NCI-H526 treated with DMSO at 0.1 percent for 48 hours (cell line): ENCODE results near the gene NFIA.

ENCODE experiments used
- DNase-seq: peaks from one replicate; lab custom pipeline; 2025; lab: John Stamatoyannopoulos, UW

NFIA gene

DNA sequence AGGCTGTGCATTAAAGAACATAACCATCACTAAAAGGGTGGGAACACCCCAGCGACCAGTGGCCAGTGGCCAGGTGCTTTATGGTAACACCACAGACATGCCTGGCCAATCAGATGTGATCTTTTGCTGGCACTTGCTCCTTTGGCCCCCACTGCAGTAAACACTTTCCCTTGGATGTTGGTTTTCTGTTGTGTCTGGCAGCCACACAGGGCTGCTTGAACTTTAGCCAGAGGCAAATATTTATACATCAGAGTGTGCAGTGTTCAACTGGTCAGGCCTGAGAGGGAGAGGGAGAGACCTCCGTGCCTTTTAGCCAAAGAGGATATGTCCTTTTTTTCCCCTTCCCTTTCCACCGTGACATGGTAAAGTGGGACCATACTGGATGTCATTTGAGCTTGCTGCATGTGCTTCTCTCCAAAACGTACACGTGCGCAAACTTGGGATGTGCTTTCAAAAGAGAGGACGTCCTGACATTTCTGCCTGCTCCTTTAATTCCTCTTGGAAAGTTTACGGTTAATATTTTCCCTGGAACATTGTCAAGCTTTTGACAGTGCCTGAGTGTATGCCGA, 101.2 kb downstream of the NFIA start:
- no peak for DNase-seq

DNA sequence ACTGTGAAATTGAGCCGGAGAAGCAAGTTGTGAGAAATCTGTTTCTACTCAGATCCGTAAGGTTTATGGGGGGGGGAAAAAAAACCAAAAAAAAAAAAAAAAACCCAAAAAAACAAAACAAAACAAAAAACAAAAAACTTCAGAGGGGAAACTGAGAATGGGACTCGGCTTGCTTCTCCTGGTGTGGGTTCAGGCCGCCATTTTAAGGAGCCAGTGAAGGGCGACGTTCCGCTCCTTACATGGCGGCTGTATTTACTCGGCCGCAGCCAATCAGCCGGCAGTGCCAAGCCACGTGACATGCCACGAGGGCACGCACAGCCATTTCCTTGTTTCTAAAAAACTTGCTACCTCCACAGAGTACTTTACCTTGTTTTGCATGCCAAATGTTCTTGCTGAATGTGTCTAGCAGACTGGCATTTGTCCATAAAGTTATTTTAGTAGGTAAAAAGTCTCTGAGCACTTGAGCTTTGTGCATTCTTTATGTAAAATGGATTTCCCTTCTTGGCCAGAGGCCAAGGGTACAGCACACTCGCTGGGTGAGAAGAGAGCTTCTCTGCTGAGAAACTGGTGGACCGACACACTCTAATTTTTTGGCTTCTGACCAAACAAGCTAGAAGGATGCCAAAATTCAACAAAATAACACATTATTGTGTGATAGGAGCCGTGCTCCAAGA, 101.8 kb downstream of the NFIA start:
- no peak for DNase-seq

DNA sequence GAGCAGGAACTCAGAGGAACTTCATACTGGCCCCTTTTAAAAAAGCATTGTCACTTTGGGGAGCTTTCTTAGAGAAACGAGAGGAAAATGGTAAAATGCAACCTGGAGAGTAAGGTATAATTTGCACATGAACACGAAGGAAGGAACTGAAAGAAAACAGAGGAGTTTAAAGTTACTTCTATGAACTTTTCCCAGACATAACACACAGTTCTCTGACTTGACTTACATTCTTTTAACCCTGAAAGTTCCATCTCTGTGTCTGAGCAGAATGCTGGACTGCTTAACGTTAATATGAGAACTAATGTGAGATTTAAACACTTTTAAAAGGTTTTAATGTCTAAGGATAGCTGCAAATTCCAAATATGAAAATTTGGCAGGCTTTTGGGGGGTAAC, 102.3 kb downstream of the NFIA start:
- DNase-seq = no peak

- DNase-seq = no peak
Observed at GRCh38 chr1:61186753-61187152, 104.4 kb downstream of the NFIA start.

- DNase-seq = no peak
Observed at GRCh38 chr1:61187352-61188086, 105.2 kb downstream of the NFIA start.

DNA sequence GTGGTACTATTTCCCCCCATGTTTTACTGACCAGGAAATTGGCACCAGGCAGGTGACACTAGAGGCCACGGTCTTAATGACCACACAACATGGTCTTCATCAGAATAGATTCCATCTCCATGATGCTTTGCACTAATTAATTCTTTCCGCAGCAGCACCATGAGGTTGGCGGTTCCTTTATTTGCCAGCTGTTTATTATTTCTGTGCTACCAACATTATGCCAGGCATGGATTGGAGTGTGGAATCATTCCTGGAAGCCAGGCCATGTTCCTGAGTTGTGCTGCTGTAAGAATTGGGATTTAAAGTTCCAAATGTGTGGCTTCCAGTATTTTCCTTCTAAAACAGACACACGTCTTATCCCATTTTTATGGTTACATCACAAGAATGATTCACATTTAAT, 107.8 kb downstream of the NFIA start:
- DNase-seq = no peak

GRCh38 chr1:61190618-61191432, 108.5 kb downstream of the NFIA start:
- no peak for DNase-seq

DNA sequence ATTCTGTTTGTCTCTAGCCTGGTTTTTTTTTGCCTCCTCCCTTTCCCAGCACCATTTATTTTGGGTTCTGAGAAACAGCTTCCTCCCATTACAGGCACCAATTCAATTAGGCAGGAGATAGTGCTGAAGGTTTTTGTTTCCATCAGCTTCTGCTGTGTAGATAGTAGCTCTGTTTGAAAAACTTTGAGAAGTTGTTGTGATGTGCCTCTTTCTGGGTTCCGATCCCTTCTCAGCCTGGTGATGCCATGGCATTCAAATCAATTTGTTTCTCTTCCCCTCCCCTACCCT, 109.0 kb downstream of the NFIA start:
- DNase-seq = no peak

DNA sequence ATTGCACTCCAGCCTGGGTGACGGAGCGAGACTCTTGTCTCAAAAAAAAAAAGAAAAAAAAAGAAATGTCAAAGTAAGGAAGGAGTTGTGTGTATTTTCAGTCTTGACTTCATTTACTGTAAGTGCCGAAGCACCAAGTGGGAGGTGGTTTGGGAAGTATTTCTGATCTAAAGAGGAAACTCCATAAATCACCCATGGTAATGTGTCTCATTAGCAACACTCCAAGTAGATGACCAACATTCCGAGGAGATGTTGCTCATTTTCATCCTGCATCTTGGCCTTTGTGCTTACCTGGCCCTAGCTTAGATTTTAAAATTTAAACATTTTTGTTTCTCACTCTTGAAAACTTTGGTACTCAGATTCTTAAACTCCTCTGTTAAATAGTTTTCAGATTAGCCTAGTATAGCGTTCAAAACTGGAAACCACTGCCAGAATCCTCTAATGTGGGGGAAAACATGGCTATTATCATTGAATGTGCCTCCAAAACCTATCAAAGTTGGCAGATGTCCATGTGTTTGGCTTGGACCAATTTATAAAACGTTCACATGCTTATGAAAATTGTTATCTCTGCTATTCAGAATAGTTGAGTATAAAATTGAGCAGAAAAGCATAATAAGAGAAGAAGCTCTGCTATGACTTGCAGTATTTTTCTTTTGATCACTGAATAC, 110.4 kb downstream of the NFIA start:
- no peak for DNase-seq

DNA sequence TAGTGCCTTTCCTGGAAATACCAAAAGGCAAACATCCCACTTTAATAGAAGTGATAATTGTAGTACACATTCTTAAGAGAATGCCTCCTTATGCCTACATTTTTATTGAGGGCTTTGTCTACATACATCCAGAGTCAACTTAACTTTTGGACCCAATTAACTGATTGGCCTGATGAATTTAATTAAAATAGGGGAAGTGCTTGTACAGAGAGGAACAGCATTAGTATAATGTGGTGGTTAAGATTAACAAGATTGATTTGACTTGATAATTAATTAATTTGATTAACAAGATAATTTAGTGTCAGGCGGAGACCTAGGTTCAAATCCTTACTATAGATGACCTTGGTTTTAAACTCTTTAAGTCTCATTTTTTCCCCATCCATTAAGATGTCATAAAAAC, 111.4 kb downstream of the NFIA start:
- DNase-seq = no peak

- no peak for DNase-seq
Observed at GRCh38 chr1:61198554-61198953, 116.2 kb downstream of the NFIA start.

DNA sequence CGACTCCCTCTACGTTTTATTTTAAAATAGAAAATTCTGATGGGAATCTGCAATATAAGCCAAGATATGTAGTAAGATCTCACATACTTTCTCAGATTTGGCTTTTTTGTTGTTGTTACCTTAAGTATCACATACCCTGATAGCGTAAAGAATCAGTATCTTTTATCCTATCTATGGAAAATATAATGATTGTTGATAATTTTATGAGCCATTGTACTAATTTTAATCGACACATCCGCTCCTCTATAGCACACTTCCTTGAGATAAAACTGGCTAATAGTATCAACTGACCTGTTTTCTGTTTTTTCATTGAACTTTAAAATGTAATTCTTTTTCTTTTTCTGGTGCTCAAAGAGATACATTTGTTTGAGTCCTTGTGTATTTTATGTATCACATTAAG, 118.7 kb downstream of the NFIA start:
- no peak for DNase-seq

DNA sequence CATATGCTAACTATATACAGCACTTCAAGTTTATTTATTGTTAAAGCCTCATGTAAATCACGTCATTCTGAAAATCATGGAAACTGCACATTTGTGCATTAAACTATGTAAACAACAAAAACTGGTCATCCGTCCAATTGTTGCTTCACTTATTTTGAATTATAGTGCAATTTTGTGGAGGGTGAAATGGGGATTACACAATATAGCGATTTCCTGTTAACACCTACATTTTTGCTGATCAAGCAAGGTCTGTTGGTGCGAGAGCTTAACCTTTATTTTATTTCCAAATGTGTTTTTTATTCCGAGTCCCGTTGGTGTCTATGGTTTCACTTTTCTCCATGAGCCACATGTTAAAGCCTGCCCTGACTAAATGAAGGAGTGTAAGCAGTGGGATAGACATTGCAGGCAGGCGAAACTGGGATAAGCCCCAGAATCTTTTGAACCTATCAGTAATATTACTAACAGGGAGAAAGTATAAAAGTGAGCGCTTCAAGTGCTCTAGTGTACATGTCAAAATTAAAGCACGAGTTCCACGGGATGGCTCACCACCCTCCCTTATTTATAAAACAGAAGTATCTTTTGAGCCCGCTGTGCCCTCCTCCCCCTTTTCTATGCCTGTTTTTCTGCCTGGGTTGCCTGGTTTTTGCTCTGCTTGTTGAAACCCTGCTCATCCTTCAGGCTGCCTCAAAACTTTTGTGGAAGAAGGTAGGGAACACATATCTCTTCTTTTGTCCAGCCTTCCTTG, 120.7 kb downstream of the NFIA start:
- no peak for DNase-seq

- DNase-seq = no peak
Observed at GRCh38 chr1:61204528-61204927, 122.2 kb downstream of the NFIA start.

- DNase-seq = no peak
Observed at GRCh38 chr1:61207416-61207815, 125.1 kb downstream of the NFIA start.

GRCh38 chr1:61208172-61208571, 125.8 kb downstream of the NFIA start:
- DNase-seq = no peak

GRCh38 chr1:61208831-61209230, 126.5 kb downstream of the NFIA start:
- no peak for DNase-seq

DNA sequence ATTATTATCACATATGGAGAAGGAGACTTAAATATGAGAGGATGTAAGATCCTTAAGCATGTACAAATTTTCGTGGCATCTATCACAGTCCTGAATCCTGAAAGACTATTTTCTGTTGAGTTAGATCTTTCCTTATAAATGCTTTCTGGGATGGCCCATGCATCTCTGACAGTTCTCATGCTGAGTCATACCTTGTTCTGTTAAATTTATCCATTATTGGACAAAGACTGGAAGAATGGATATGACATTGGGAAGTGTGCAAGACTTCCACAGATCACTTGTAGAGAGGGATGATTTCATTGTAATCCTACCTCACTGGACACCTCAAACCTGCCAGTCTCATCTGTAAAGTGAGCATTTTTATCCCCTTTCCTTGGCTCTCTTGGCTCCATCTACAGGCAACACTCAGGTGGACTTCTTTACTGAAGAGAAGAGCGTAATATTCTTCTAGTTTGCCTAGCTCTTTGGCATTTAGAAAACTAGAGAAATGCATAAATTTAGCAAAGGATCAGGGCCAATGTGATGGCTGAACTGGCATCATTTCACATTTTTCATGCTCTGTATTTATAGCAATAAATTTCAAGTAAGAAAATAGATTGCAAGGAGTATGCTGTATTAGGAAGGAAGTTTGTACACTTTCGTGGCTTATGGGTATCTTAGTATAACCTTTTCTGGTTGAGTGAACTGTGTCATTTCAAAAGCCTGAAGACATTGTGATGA, 128.2 kb downstream of the NFIA start:
- peak; percentile 11 for DNase-seq

GRCh38 chr1:61213245-61214011, 131.1 kb downstream of the NFIA start:
- no peak for DNase-seq

- no peak for DNase-seq
Observed at GRCh38 chr1:61215119-61215518, 132.8 kb downstream of the NFIA start.
